ENCODE results near the gene MKLN1.
"Not testable (repeated sequence)": the region's sequence is repeated elsewhere in the genome, so short reads cannot be mapped to it uniquely, and the experiment has no call there.

Gene MKLN1

DNA sequence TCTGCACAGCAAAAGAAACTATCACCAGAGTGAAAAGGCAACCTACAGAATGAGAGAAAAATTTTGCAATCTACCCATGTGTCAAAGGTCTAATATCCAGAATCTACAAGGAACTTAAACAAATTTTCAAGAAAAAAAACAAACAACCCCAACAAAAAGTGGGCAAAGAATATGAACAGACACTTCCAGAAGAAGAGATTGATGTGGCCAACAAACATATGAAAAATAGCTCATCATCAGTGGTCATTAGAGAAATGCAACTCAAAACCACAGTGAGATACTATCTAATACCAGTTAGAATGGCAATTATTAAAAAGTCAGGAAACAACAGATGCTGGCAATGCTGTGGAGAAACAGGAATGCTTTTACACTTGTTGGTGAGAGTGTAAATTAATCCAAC is 7.1 kb upstream of the MKLN1 start:
- no peak for DNase-seq

GRCh38 chr7:131321656-131322055 is 6.0 kb upstream of the MKLN1 start:
- no peak for DNase-seq

DNA sequence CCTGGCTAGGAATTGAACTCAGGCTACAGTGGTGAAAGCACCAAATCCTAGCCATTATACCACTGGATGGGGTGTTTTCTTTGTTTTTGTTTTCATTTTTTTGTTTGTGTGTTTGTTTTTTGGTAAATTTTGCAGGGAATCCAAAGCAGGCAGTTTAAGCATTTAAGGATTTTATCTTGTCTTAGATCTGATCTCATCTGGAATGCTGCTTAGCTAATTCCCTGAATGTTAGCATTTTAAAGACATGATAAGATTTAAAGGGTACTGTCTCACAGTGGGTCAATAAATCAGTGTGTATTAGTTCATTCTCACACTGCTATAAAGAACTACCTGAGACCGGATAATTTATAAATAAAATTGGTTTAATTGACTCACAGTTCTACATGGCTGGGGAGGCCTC is 5.6 kb upstream of the MKLN1 start:
- DNase-seq, result no peak

GRCh38 chr7:131322861-131323260 is 4.8 kb upstream of the MKLN1 start:
- DNase-seq, result no peak

DNA sequence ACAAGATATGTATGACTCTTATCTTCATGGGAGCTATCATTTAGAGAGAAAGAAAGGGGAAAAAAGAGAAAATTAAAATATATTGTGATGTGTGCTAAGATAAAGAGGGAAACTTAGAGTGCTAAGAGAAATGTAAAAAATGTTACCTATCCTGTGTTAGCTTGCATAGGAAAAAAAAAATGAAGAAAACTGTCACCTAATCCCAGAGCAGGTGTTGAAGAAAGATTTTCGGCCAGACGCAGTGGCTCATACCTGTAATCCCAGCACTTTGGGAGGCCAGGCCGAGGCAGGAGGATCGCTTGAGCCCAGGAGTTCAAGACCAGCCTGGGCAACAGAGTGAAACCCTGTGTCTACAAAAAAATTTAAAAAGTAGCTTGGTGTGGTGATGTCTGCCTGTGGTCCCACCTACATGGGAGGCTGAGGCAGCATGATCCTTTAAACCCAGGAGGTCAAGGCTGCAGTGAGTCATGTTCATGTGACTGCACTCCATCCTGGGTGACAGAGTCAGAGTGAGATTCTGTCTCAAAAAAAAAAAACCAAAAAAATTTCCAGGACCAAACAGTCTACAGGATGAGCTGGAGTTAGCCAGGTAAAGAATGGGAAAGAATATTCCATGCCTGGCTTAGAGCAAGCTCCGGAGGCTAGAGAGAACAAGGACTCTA is 2.4 kb upstream of the MKLN1 start:
- no peak for DNase-seq

DNA sequence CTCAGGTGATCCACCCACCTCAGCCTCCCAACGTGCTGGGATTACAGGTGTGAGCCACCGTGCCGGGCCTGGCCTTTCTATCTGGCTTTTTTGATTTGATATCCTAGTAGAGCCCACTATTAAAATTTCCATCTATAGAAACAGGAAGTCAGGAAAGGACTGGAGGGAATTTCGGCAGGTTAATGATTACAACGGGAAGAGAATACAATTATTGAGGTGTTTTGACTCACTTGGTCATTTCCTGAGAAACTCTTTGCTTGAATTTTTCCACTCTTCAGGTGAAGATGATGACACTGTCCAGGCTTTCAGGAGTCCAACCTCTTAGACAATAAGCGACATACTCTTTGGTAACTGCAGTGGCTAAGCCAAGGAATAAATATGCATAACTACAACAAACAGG is 1.1 kb upstream of the MKLN1 start:
- no peak for DNase-seq

GRCh38 chr7:131327049-131327625 is 539 bp upstream of the MKLN1 start:
- no peak for DNase-seq

GRCh38 chr7:131328377-131329175 is 900 bp downstream of the MKLN1 start:
- no peak for DNase-seq

DNA sequence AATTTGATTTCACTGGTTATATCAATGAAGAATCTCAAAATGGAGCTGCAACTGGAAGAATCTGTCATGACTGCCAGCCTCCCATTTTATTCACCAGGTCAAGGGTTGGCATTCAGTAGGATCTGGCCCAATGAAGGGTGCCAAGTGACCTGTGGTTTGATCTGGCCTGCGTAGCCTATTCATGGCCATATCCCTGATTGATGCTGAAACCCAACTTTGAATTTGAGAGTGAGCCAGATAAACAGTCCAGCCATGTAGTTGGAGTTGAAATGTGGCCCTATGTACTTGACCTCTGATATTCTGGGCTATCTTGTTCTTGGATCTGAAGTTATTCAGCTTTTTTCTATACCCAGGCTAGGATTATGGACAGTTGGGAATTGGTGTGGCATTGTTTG is 1.5 kb downstream of the MKLN1 start:
- no peak for DNase-seq

DNA sequence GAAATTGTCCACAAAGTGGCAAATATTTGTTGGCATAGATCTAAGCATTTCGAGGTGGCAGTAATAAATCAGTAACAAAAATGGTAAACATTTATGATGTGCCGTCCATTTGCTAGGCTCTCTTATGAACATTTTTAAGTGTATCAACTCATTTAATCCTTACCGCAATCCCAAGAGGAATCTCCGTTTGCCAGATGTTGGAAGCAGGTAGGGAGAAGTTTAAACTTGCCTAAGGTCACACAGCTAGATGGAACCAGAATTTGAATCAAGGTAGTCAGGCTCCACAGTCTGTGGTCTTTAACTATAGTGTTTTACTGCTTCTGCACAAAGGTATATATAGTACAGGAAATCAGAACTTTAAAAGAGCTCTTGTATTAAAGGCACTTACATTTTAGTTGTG is 2.6 kb downstream of the MKLN1 start:
- no peak for DNase-seq

- no peak for DNase-seq
These were observed 4.1 kb downstream of the MKLN1 start for GRCh38 chr7:131331806-131332205.

DNA sequence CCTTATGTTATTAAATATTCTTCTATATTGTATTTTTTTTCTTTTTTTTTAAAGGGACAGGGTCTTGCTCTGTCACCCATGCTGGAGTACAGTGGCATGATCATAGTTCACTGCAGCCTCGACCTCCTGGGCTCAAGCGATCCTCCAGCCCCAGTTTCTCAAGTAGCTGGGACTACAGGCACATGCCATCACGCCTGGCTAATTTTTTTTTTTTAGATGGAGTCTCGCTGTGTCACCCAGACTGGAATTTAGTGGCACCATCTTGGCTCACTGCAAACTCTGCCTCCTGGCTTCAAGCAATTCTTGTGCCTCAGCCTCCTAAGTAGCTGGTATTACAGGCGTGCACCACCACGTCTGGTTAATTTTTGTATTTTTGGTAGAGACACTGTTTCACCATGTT is 5.1 kb downstream of the MKLN1 start:
- DNase-seq, result not testable (repeated sequence)

GRCh38 chr7:131335639-131336381 is 8.1 kb downstream of the MKLN1 start:
- DNase-seq, result no peak

DNA sequence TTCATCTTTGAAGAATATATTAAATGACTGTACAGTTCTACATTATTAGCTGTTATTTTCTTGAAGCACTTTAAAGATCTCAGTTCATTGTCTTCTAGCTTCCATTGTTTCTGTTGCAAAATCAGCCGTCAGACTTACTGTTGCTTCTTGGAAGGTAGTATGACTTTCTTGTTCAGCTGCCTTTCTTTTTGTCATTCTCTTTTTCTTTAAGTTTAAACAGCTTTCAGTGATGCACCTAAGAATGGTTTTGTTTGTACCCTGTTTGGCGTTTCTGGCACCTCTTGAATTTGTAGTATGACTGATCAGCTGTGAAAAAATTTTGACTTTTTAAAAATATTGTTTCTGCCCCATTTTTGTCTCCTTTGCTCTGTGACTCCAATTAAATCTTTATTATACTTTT is 9.3 kb downstream of the MKLN1 start:
- DNase-seq, result no peak

GRCh38 chr7:131338173-131338572 is 10.5 kb downstream of the MKLN1 start:
- no peak for DNase-seq

GRCh38 chr7:131338691-131339390 is 11.2 kb downstream of the MKLN1 start:
- no peak for DNase-seq

DNA sequence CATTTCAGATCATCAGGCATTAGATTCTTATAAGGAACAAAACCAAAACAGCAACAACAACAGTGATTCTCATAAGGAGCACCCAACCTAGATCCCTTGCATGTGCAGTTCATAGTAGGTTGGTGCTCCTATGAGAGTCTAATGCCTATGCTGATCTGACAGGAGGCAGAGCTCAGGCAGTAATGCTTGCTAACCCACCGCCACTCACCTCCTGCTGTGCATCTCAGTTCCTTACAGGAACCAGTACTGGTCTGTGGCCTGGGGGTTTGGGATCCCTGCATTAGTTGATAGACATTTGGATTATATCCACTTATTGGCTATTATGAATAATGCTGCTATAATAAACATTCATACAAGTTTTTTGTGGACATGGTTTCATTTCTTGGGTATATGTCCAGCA is 14.0 kb downstream of the MKLN1 start:
- no peak for DNase-seq

DNA sequence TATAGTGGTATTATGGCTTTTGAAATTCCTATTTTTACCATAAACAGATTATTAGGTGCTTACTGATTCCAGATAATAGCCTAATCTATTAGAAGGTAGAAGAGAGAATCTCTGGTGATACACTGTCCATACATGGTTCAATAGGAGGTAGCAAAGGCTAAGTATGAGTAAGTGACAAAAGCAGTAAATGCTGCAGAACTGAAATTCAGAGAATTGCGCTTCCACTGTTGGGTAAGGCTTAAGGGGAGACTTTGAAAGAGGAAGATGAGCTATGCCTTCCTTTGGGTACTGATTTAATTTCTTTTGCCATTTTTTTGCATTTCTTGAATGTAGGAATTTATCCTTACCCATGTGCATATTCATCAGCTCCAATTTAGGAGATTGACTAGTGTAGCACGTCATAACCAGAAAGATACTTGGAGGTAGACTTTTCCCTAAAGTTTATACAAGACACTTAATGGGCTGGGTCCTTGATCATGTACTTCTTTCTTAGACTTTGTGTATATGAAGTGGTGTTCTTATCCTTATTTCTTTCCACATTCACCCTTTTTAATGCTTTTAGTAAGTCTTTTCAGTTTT is 15.3 kb downstream of the MKLN1 start:
- DNase-seq, result no peak

- DNase-seq, result no peak
These were observed 19.4 kb downstream of the MKLN1 start for GRCh38 chr7:131346885-131347592.

DNA sequence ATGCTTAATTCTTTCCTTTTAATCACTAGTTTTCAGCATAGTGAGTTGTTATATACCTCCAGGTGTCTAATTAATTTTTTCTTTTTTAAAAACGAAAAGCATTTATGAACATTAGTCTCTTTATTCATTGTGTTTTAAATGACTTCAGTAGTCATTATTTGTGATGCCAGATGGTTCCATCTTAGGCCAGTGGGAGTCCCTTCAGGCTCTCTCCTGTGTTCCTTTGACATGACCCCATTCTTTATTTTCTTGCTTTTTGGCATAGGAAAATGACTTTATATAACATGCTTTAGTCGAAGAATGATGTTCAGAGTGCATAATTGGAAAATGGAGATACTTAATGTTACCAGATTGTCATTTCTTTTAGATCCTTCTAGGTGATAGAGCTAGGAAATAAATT is 24.4 kb downstream of the MKLN1 start:
- DNase-seq, result no peak

GRCh38 chr7:131354390-131354789 is 26.7 kb downstream of the MKLN1 start:
- no peak for DNase-seq
